GM21526 (cell line): ENCODE data around the gene HSPA2.

Source experiments
- ATAC-seq: cut with Tn5 transposase; IDR thresholded peaks from one replicate; pipeline ENCODE4 v1.9.1; 2021; ENCODE audit warnings: moderate library complexity; ENCODE audit not compliant: unreplicated experiment, low FRiP score

Gene HSPA2

DNA sequence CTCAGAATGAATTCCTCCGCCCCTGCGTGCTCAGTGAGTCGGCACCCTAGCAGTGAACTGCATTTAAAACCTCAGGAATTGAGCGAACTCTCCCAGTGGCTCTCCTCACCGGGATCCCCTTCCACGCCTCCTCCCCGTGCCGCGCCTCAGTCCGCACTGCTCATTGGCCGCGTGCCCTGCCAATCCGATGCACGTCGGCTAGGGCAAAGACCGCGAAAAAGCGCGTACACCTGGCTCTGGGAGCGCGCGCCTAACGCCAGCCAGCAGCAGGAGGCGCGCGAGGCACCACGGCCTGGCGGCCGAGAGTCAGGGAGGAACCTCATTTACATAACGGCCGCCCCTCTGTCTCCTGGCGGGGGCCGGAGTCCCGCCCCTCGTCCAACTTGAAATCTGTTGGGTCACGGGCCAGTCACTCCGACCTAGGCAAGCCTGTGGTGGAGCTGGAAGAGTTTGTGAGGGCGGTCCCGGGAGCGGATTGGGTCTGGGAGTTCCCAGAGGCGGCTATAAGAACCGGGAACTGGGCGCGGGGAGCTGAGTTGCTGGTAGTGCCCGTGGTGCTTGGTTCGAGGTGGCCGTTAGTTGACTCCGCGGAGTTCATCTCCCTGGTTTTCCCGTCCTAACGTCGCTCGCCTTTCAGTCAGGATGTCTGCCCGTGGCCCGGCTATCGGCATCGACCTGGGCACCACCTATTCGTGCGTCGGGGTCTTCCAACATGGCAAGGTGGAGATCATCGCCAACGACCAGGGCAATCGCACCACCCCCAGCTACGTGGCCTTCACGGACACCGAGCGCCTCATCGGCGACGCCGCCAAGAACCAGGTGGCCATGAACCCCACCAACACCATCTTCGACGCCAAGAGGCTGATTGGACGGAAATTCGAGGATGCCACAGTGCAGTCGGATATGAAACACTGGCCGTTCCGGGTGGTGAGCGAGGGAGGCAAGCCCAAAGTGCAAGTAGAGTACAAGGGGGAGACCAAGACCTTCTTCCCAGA is at the start of gene HSPA2:
Gene HSPA2 (plus strand): TSS at position 534 of the 995 bp plus-strand sequence. CDS start 109 bp downstream, at position 643.
- peak; percentile 91 for ATAC-seq

DNA sequence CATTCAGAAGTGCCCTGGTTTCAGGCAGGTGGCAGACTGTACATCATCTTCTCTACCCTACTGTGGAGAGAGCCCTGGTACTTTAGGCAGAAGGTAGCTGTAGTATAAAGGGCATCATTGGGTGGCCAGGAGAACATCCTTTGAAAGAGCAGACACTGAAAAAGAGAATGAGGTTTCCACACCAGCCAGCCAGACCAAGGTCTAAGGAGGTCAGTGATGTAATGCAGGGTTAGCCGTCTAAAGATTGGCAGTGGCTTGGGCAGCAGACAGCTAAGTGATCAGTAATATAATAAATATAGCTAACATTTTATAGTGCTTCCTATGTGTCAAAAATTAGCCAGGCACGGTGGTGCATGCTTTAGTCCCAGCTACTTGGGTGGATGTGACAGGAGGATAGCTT is 48.9 kb upstream of the HSPA2 start:
- no peak for ATAC-seq

DNA sequence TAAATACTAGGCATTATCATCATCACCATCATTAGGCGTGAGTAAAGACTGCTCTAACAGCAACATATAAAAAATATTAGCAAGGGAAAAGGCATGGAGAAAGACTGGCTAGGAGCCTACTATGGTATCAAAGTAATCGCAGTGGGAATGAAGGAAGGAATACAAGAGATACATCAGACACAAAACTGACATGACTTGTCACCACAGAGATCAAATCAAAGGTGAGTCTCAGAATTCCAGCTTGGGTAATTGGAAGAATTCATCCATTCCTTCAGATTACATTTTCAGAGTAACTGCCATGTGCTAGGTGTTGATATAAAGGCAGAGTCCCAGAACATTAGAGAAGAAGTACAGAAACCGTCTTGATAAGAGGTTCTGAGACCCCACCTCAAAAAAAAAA is 47.1 kb upstream of the HSPA2 start:
- ATAC-seq = no peak

DNA sequence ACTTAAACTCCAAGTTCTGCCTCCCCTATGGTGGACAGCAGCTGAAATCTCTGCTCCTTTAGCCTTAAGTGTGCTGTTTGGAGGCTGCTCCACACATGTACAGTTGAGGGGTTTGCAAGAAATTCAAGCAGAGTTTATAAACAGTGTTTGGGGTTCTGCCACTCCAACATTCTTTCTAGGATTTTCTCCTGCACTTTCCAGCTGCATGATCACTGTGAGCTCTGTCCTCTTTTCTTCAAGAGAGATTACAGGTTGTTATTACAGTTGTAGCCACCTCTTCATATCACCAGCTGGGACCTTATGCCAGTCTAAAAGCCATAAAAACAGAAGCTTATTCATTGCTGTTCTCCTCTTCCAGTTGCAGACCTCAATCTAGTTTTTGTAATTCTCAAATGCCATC is 45.3 kb upstream of the HSPA2 start:
- ATAC-seq = no peak

DNA sequence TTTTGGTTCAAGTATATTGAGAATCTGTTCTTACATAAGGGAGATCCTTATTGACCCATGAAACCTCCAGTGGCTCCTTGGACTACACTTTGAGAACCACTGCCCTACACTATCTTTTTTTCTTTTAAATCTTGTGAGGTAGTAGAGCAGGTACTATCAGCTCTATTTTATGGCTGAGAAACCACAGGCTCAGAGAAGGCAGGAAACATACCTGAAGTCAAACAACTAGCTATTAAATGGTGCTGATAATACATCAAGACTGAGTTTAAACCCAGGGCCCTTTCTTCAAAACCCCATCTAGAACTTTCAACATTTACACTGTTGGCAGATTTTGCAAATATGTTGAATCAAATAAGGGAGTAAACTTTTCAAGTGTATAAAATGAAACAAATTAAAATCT is 43.8 kb upstream of the HSPA2 start:
- ATAC-seq = no peak

DNA sequence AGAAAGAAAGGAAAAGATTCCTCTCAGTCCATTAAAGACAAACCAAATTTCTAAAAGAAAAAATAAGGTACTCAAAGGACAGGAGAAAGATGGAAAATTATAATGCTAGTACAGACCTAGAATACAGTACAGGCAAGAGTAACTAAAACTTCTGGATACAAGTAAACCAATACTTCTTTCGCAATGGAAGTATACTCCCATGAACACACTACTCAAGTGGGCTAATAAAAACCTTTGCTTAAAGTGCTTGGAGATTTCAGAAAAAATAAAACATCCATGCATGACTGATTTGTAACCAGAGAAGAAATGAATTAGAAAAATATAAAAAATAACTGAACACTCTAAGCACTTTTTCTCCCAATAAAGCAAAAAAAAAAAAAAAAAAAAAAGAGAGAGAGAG is 40.5 kb upstream of the HSPA2 start:
- ATAC-seq = no peak

DNA sequence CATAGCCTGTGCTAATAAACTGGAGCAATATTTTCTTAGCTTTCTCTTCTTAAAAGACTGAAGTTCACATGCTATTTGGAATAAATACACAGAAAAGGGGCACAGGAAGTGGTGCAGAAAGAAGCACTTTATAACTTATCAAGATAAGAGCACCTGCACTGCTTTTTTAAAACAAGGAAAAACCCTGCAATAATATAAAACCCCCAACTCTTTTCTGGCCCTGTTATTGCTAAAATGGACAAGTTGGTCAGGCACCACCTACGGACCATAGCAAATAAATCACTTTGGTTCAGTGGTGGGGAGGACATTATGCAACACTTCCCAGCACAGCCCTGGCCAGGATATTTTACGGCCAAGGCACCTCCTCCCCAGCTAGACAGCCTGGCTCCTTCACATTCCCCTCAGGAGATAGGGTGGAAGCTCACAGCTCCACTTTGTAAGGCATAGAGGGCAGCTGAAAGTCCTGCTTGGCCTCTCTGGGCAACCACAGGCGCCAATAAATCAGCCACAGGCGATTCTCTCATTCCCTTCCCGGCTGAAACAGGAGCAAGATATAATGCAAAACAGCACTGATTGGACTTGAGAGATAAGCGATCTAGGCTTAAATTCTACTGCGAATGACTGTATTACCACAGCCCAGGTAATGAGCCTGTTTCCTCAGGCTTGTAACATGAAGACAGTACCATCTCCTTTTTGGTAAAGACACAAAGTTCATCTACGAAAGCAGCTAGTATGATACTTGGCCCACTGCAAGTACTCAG is 39.0 kb upstream of the HSPA2 start:
- no peak for ATAC-seq

DNA sequence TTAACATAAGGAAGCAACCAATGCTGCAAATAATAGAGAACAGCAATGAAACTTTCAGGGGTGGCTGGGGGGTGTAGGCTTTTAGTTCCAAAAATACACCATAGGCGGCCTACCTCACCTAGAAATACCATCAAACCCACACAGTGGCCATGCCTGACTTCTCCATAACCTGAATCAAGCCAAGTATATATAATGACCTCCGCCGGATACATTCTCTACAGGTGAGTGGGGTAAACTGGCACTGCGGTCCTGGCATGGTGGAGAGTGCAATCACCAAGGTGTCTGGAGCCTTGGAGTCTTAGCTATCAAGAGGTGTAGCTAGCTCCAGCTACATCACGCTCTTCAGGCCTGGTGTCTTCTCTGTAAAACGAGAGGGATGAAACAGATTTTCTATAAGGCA is 38.1 kb upstream of the HSPA2 start:
- no peak for ATAC-seq

DNA sequence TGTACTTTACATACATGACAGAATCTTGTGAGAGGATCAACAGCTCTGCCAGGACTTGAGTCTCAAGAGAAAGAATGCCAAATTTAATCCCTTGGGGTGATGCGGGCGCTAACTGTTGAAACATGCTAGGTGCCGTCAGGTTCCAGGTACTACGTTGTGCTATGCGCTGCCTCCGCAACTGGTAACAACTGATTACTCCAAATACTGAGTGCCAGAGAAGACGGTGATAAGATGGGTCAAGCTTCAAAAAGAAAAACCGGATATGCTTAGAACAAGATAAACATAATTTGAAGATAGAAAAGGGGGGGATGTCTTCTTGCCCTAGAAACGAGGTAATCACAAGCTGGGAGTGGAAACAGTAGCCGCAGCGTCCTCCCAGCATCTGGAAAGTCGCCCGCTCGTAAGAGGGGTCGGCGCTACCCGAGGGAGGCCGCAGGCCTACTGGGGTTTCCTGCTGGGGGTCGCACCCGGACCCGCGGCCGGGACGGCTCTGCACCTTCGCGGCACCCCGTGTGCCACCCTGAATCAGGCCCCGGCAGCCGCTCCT is 37.6 kb upstream of the HSPA2 start:
- ATAC-seq = peak; percentile 6

DNA sequence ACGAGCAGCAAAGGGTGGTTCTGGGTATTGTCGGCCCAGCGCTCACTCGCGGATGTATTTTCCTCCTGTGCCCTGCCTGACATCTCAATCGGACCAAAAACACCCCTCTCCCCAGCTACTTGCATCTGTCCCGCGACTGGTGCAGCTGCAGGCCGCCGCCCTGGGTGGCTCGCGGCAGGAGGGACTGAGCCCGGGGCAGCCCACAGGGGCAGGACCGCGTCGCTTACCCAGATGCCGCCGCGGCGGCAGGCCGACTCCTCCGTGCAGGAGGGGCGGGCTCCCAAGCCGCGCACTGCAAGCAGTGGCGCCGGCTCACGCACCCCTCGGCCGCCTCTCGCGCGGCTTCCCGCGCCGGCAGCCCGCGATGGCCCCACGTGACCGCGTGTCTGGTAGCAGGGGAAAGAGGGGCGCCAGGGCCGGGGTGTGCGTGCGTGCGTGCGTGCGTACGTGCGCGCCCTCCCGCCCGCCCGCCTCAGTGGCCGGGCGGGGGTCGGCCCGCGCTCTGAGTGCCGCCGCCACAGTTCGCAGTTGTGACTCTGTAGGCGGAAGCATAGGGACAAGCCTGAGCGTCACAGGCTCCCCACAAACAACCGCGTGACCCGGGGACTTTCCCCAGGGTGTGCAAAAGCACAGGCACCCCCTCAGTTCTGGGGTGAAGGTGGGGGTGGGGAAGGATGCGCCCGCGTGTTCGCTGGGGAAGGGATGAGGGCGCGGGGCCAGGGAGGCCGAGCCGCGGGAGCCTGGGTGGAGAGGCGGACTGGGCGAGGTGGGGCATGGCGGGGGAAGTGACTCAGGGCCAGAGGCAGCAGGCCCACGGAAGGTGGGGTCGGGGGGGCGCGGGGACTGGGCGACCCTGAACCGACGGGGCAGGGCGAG is 36.9 kb upstream of the HSPA2 start, which contains the start of gene ZBTB25:
Gene ZBTB25 (minus strand): TSS at position 405 of the 876 bp plus-strand sequence. CDS start 13,305 bp downstream, outside the sequence.
- ATAC-seq = peak; percentile 52

DNA sequence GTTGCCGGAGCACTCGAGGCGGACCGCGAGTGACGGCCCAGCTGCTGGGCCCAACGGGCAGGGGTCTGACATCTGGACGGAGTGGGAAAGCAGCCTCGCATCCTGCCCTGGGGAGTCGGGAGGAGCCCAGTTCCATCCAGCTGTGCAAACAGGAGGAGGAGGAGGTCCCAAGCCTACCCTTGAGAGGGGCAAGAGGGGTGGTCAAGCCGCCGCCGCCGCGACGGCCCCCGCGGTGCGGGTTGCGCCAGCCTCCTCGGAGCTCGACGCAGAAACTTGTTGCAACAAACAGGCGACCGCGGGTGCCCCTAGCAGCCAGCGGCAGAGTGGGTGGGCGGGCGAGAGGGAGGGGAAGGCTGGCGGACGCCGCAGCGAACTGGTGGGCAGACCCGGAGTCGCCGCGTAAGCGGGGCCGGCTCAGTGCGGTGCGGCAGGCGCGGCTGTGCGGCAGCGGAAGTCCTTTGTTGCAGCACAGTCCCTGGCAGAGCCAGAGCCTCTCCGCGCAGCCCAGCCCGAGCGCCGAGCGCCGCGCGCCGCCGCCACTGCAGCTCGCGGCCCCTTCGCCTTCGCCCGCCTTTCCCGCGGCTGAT is 36.1 kb upstream of the HSPA2 start, which contains the start of gene ZBTB1:
Gene ZBTB1 (plus strand): TSS at position 461 of the 587 bp plus-strand sequence. CDS start 16,735 bp downstream, outside the sequence.
- peak; percentile 25 for ATAC-seq

DNA sequence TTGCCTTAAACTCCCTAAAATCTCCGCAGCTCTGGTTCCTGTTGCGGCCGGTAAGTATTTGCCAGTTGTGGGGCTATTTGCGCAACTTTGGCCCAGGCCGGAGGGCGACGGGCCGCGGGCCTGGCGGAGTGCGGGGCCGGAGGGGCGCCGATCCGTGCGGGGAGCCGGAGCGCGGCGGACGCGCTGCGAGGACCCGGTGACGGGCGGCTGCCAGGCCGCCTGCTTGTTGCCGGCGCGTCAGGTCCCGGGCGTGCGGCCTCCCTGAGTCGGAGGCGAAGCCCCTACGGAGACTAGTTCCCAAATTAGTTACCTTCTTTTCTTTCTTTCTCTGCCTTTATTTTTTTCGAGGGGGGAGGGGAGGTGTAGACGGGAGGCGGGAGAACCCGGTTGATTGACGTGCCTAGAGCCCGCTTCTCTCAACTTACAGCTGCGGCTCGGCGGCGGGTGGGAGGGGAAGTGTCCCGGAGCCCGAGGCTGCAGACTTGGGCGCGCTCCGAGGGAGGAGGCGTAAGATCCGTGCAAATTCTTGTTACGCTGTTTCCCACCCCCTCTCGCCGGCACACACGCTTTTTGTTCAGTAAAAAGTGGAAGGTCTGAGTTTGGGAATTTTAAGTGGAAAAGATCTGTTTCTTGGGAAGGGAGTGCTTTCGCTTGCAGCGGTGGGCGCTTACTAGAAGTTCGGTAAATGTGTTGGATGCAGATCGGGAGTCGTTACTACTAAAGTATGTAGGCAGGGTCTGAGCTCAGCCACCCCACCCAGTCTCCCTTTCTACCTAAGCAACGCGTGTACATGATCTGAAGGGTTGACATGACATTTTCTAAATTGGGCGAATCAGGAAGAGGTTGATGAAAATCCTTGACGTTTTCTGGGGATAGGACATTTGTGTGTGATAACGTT is 35.4 kb upstream of the HSPA2 start:
- ATAC-seq = peak; percentile 26

DNA sequence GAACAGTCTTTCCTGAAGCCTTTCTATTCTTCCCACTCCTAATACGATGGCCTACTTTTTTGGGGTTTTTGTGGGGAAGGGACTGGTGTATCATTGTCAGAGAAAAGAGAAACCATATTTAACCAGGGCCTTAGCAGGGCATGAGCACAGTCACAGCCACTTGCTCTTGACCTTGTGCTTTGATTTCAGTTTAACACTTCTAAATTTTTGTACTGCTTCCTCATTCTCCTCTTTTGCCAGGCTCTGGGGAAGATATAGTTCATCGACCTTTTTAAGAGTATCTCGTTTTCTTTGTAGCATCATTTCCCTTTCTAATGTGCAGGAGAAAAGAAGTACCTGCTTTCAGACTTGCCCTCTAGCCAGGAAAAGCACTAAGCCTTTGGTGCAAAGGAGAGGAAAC is 33.8 kb upstream of the HSPA2 start:
- ATAC-seq = no peak

DNA sequence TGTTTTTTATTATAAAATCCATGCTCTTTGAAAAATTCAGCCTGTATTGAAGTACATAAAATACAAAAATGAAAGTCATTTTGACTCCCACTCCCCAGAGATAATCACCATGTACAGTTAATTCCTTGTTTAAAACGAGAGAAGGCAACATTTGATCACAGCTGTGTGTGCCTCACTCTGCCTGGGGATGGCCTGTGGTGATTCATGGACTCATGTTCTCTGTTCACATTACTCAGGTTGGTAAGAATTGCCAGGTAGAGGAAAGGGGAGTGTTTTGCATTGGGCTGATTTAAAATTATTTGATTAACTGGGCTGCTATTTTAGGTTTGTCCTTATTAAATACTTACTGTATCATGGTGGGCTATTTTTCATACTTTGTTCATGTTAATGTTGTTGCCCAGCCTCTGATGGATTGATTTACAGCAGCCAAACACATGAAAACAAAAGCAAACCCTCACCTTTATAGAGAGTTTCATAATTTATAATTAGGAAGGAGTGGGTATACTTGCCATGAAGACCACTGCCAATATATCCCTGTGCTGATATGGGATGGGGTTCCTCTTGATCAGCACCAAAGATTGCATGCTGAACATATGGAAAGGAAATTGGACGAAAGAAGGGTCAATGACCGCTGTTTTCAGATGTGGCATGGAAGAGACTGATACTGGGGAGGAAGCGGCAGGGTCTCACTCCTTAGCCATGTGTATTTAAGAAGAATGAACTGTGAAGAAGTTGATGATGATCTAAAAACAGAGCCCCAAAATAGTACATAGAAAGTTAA is 33.0 kb upstream of the HSPA2 start:
- ATAC-seq = no peak

DNA sequence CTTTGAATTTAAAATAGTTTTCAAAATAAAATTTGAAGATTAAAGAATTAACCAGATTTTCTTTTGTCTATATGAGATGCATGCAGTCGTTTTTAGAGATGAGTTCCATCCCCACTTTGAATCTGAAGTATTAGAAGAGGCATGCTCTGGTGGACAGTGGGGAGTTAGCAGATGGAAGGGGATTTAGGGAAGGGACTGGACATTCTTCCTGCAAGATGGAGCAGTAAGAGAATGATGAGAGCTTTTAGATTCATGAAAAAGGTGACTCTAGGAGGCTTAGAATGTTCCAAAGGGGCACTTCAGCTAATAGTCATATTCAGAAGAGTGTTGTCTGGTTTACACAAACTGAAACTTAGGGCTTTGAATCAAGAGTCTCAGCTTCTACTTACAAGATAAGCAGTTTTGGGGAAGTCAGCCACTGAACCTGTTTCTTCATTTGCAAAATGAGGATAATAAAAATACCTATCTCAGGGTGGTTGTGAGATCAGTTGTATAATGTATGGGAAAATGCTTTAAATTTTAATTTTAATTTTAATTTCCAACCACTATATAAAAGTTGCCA is 32.2 kb upstream of the HSPA2 start:
- no peak for ATAC-seq

DNA sequence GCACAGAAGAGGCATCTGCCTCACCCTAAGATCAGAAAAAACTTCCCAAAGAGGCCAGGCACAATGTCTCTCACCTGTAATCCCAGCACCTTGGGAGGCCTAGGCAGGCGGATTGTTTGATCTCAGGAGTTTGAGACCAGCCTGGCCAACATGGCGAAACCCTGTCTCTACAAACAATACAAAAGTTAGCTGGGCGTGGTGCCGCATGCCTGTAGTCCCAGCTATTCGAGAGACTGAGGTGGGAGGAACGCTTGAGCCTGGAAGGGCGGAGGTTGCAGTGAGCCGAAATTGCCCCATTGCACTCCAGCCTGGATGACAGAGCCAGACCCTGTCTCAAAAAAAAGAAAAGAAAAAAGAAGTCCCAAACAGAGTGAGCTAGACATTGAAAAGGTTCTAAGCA is 31.5 kb upstream of the HSPA2 start:
- ATAC-seq = no peak

DNA sequence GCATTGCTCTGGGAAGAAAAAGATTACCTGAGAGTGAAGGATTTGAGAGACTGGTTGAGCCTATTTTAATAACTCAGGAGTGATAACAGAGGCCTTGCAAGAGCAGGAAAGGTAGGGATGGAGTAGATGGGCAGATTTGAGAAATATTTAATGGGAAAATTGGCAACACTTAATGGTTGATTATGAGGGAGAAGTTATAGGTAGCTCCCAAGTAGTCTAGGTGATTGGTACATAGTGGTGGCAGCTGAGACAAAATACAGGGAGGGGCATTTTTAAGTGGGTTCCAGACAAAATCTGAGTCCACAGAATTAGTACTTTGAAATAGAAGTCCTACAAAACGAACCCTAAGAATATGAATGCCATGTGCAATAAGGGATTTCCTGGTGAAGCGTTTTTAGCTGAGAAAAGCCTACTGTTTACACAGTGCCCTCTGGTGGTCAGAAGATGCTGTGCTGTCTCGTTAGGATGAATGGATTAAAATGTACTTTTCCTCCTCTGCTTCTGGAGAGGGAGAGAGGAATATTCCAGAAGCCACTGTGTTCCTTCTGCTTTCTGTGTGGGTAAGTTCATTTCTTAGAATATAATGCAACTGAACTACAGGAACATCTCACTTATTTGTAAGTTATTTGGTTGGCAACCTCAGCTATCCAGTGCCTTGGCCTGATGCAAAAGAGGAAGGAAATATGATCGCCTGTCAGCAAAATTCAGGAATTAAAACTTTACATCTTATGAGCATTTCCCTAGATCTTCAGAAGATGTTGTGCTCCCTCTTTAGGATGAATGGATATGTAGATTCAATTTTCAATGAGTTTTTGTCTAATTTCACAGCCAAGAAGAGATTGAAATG is 29.5 kb upstream of the HSPA2 start:
- ATAC-seq = no peak
